Measurements from ENCODE around the gene LPGAT1.

Gene LPGAT1

GRCh38 chr1:211827051-211827450, 3.5 kb downstream of the LPGAT1 start:
- Histone ChIP-seq H3K9ac (ENCODE audit: low read depth, low read length) (no peak overlapping the region), H3K27ac (ENCODE audit: low read depth, low read length) (no peak overlapping the region), H3K27me3 (ENCODE audit: insufficient read depth, low read length) (peaks cover 29% of the 10 kb centered on the region), H3K36me3 (ENCODE audit: insufficient read depth, low read length) (no peaks in the 10 kb centered on the region), H3K9me3 (ENCODE audit: insufficient read depth, low read depth, low read length) (no peaks in the 10 kb centered on the region), H3K4me3 (ENCODE audit: low read length) (no peak overlapping the region), H3K4me1 (ENCODE audit: insufficient read depth, low read length) (no peaks in the 10 kb centered on the region)

GRCh38 chr1:211825980-211826379, 4.6 kb downstream of the LPGAT1 start:
- H3K36me3 ChIP-seq (ENCODE audit: insufficient read depth, low read length) = no peaks in the 10 kb centered on the region
- no peaks in the 10 kb centered on the region for H3K4me1 ChIP-seq (ENCODE audit: insufficient read depth, low read length)
- H3K9me3 ChIP-seq (ENCODE audit: insufficient read depth, low read depth, low read length) = no peaks in the 10 kb centered on the region
- H3K27ac ChIP-seq (ENCODE audit: low read depth, low read length) = no peak overlapping the region
- no peak overlapping the region for H3K4me3 ChIP-seq (ENCODE audit: low read length)
- no peak overlapping the region for H3K9ac ChIP-seq (ENCODE audit: low read depth, low read length)
- WGBS = 40% methylated on average over 1 of the region's 1 CpG
- peaks cover 23% of the 10 kb centered on the region for H3K27me3 ChIP-seq (ENCODE audit: insufficient read depth, low read length)

GRCh38 chr1:211822677-211823407, 7.7 kb downstream of the LPGAT1 start:
- 93% methylated on average over 5 of the region's 5 CpGs for WGBS
- H3K4me1 ChIP-seq (ENCODE audit: insufficient read depth, low read length) = no peaks in the 10 kb centered on the region
- H3K27ac ChIP-seq (ENCODE audit: low read depth, low read length) = no peak overlapping the region
- no peaks in the 10 kb centered on the region; the same call in 1 of the 2 replicates for H3K27me3 ChIP-seq (ENCODE audit: insufficient read depth, low read length)
- H3K9me3 ChIP-seq (ENCODE audit: insufficient read depth, low read depth, low read length) = no peaks in the 10 kb centered on the region
- no peak overlapping the region for H3K9ac ChIP-seq (ENCODE audit: low read depth, low read length)
- no peak overlapping the region for H3K4me3 ChIP-seq (ENCODE audit: low read length)
- no peaks in the 10 kb centered on the region for H3K36me3 ChIP-seq (ENCODE audit: insufficient read depth, low read length)

- Histone ChIP-seq H3K9ac (ENCODE audit: low read depth, low read length) (no peak overlapping the region), H3K9me3 (ENCODE audit: insufficient read depth, low read depth, low read length) (no peaks in the 10 kb centered on the region), H3K4me3 (ENCODE audit: low read length) (no peak overlapping the region), H3K4me1 (ENCODE audit: insufficient read depth, low read length) (no peaks in the 10 kb centered on the region), H3K27me3 (ENCODE audit: insufficient read depth, low read length) (no peaks in the 10 kb centered on the region), H3K36me3 (ENCODE audit: insufficient read depth, low read length) (no peaks in the 10 kb centered on the region), H3K27ac (ENCODE audit: low read depth, low read length) (no peak overlapping the region)
Measured at GRCh38 chr1:211816586-211816985, 14.0 kb downstream of the LPGAT1 start.

- no peaks in the 10 kb centered on the region for H3K36me3 ChIP-seq (ENCODE audit: insufficient read depth, low read length)
- no peak overlapping the region for H3K4me3 ChIP-seq (ENCODE audit: low read length)
- H3K4me1 ChIP-seq (ENCODE audit: insufficient read depth, low read length) = no peaks in the 10 kb centered on the region
- H3K27ac ChIP-seq (ENCODE audit: low read depth, low read length) = no peak overlapping the region
- no peak overlapping the region for H3K9ac ChIP-seq (ENCODE audit: low read depth, low read length)
- H3K27me3 ChIP-seq (ENCODE audit: insufficient read depth, low read length) = no peaks in the 10 kb centered on the region
- H3K9me3 ChIP-seq (ENCODE audit: insufficient read depth, low read depth, low read length) = no peaks in the 10 kb centered on the region
- 86% methylated on average over 1 of the region's 1 CpG for WGBS
Measured at GRCh38 chr1:211814313-211814712, 16.2 kb downstream of the LPGAT1 start.

- Histone ChIP-seq H3K9ac (ENCODE audit: low read depth, low read length) (no peak overlapping the region), H3K4me3 (ENCODE audit: low read length) (no peak overlapping the region), H3K27me3 (ENCODE audit: insufficient read depth, low read length) (no peaks in the 10 kb centered on the region), H3K9me3 (ENCODE audit: insufficient read depth, low read depth, low read length) (no peaks in the 10 kb centered on the region), H3K36me3 (ENCODE audit: insufficient read depth, low read length) (no peaks in the 10 kb centered on the region), H3K4me1 (ENCODE audit: insufficient read depth, low read length) (no peaks in the 10 kb centered on the region), H3K27ac (ENCODE audit: low read depth, low read length) (no peak overlapping the region)
Measured at GRCh38 chr1:211813590-211813989, 17.0 kb downstream of the LPGAT1 start.

- no peaks in the 10 kb centered on the region for H3K36me3 ChIP-seq (ENCODE audit: insufficient read depth, low read length)
- no peak overlapping the region for H3K9ac ChIP-seq (ENCODE audit: low read depth, low read length)
- no peaks in the 10 kb centered on the region for H3K27me3 ChIP-seq (ENCODE audit: insufficient read depth, low read length)
- WGBS = 95% methylated on average over 4 of the region's 4 CpGs
- H3K27ac ChIP-seq (ENCODE audit: low read depth, low read length) = no peak overlapping the region
- no peaks in the 10 kb centered on the region for H3K4me1 ChIP-seq (ENCODE audit: insufficient read depth, low read length)
- H3K9me3 ChIP-seq (ENCODE audit: insufficient read depth, low read depth, low read length) = no peaks in the 10 kb centered on the region
- no peak overlapping the region for H3K4me3 ChIP-seq (ENCODE audit: low read length)
Measured at GRCh38 chr1:211812584-211812983, 18.0 kb downstream of the LPGAT1 start.

GRCh38 chr1:211811848-211812247, 18.7 kb downstream of the LPGAT1 start:
- no peaks in the 10 kb centered on the region for H3K4me1 ChIP-seq (ENCODE audit: insufficient read depth, low read length)
- 87% methylated on average over 2 of the region's 2 CpGs for WGBS
- no peaks in the 10 kb centered on the region for H3K36me3 ChIP-seq (ENCODE audit: insufficient read depth, low read length)
- no peak overlapping the region for H3K4me3 ChIP-seq (ENCODE audit: low read length)
- no peak overlapping the region for H3K27ac ChIP-seq (ENCODE audit: low read depth, low read length)
- H3K9me3 ChIP-seq (ENCODE audit: insufficient read depth, low read depth, low read length) = no peaks in the 10 kb centered on the region
- no peak overlapping the region for H3K9ac ChIP-seq (ENCODE audit: low read depth, low read length)
- H3K27me3 ChIP-seq (ENCODE audit: insufficient read depth, low read length) = no peaks in the 10 kb centered on the region

- H3K27me3 ChIP-seq (ENCODE audit: insufficient read depth, low read length) = no peaks in the 10 kb centered on the region
- WGBS = 96% methylated on average over 3 of the region's 3 CpGs
- no peaks in the 10 kb centered on the region for H3K9me3 ChIP-seq (ENCODE audit: insufficient read depth, low read depth, low read length)
- no peaks in the 10 kb centered on the region for H3K36me3 ChIP-seq (ENCODE audit: insufficient read depth, low read length)
- H3K4me3 ChIP-seq (ENCODE audit: low read length) = no peak overlapping the region
- H3K9ac ChIP-seq (ENCODE audit: low read depth, low read length) = no peak overlapping the region
- no peaks in the 10 kb centered on the region for H3K4me1 ChIP-seq (ENCODE audit: insufficient read depth, low read length)
- no peak overlapping the region for H3K27ac ChIP-seq (ENCODE audit: low read depth, low read length)
Measured at GRCh38 chr1:211811126-211811525, 19.4 kb downstream of the LPGAT1 start.

- H3K4me3 ChIP-seq (ENCODE audit: low read length) = no peak overlapping the region
- H3K27me3 ChIP-seq (ENCODE audit: insufficient read depth, low read length) = no peaks in the 10 kb centered on the region
- 100% methylated on average over 2 of the region's 2 CpGs for WGBS
- no peaks in the 10 kb centered on the region for H3K36me3 ChIP-seq (ENCODE audit: insufficient read depth, low read length)
- no peaks in the 10 kb centered on the region for H3K4me1 ChIP-seq (ENCODE audit: insufficient read depth, low read length)
- H3K9me3 ChIP-seq (ENCODE audit: insufficient read depth, low read depth, low read length) = no peaks in the 10 kb centered on the region
- H3K27ac ChIP-seq (ENCODE audit: low read depth, low read length) = no peak overlapping the region
- H3K9ac ChIP-seq (ENCODE audit: low read depth, low read length) = no peak overlapping the region
Measured at GRCh38 chr1:211808475-211808874, 22.1 kb downstream of the LPGAT1 start.

- WGBS = 95% methylated on average over 2 of the region's 2 CpGs
- no peaks in the 10 kb centered on the region for H3K36me3 ChIP-seq (ENCODE audit: insufficient read depth, low read length)
- no peaks in the 10 kb centered on the region for H3K27me3 ChIP-seq (ENCODE audit: insufficient read depth, low read length)
- no peaks in the 10 kb centered on the region for H3K4me1 ChIP-seq (ENCODE audit: insufficient read depth, low read length)
- H3K4me3 ChIP-seq (ENCODE audit: low read length) = no peak overlapping the region
- H3K27ac ChIP-seq (ENCODE audit: low read depth, low read length) = no peak overlapping the region
- H3K9ac ChIP-seq (ENCODE audit: low read depth, low read length) = no peak overlapping the region
- H3K9me3 ChIP-seq (ENCODE audit: insufficient read depth, low read depth, low read length) = peaks cover 3% of the 10 kb centered on the region; the same call in 1 of the 2 replicates
Measured at GRCh38 chr1:211804915-211805314, 25.6 kb downstream of the LPGAT1 start.

Data from HUES64 (cell line).